ENCODE results near the gene M1AP. TPM values are rescaled to one million over a fixed set of nuclear protein-coding genes. Genes with fewer than 3 reads are reported as not detected.

Gene M1AP
- total RNA-seq, 1 experiment from 2014 or later, result not detected

DNA sequence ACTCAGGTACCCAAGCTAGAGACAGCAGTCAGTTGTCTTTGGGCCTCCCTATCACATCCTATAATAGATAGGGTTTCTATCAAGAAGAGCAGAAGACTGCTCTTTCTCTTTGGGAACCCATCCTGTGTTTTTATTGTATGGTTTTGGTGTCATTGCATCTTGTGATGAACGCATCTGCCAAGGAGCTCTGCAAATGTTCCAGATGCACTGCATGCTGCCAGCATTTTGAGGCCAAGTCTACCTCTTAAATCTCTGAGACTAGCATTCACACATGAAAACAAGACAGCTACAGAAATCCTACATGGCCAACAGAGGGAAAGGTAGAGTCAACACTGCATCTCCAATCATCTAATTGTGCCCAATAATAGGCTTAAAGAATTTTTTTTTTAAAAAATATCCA is 20.0 kb upstream of the M1AP start:
- H3K9me3 ChIP-seq (ENCODE audit: control insufficient read depth, insufficient read depth, low read depth, low read length), result no peaks in the 10 kb centered on the region
- BruUV-seq (replicated peaks), result no TSS peak
- POLR2A ChIA-PET, result no interaction called here
- in situ Hi-C loops (cut with HindIII; ENCODE audit: low pct_unique_long_range_greater_than_20kb, low sequenced_read_pairs) (no loop called here), intact Hi-C loops (cut with micrococcal nuclease; ENCODE audit: unreplicated experiment) (no loop called here)
- TF ChIP-seq REST (IDR thresholded peaks at IDR 0.05; ENCODE audit: insufficient read depth in 1 of 2, low read depth in 2 of 2, low read length in 1 of 2), result no peak
- TF ChIP-seq, protein P1, sequence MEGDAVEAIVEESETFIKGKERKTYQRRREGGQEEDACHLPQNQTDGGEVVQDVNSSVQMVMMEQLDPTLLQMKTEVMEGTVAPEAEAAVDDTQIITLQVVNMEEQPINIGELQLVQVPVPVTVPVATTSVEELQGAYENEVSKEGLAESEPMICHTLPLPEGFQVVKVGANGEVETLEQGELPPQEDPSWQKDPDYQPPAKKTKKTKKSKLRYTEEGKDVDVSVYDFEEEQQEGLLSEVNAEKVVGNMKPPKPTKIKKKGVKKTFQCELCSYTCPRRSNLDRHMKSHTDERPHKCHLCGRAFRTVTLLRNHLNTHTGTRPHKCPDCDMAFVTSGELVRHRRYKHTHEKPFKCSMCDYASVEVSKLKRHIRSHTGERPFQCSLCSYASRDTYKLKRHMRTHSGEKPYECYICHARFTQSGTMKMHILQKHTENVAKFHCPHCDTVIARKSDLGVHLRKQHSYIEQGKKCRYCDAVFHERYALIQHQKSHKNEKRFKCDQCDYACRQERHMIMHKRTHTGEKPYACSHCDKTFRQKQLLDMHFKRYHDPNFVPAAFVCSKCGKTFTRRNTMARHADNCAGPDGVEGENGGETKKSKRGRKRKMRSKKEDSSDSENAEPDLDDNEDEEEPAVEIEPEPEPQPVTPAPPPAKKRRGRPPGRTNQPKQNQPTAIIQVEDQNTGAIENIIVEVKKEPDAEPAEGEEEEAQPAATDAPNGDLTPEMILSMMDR (IDR thresholded peaks at IDR 0.05), result peak; percentile 5; the same call in 1 of the 2 replicates
- ATAC-seq, result no peak
- H3K4me1 ChIP-seq (ENCODE audit: control insufficient read depth, insufficient read depth, low read length), result no peaks in the 10 kb centered on the region
- no peak for DNase-seq (ENCODE audit: low read depth, low spot score)
- H3K4me3 ChIP-seq (ENCODE audit: low read depth in 2 of 2, low read length in 2 of 2), result no peak overlapping the region
- CTCF ChIA-PET, result interaction anchor here (0.7 kb wide), 1 partner anchor 56 kb away, joined by 3 read pairs; no protein-coding TSS in a partner anchor
- no peak overlapping the region for H3K27ac ChIP-seq (ENCODE audit: low read length)
- H3K36me3 ChIP-seq (ENCODE audit: control insufficient read depth, insufficient read depth, low read length), result no peaks in the 10 kb centered on the region
- no peaks in the 10 kb centered on the region for H3K27me3 ChIP-seq (ENCODE audit: control insufficient read depth, insufficient read depth, low read length)

GRCh38 chr2:74659462-74659861 is 11.3 kb upstream of the M1AP start:
- Histone ChIP-seq H3K27me3 (ENCODE audit: control insufficient read depth, insufficient read depth, low read length) (no peaks in the 10 kb centered on the region), H3K9me3 (ENCODE audit: control insufficient read depth, insufficient read depth, low read depth, low read length) (no peaks in the 10 kb centered on the region), H3K27ac (ENCODE audit: low read length) (no peak overlapping the region), H3K4me1 (ENCODE audit: control insufficient read depth, insufficient read depth, low read length) (0 out of 2 replicates have a peak, but pooled peaks cover 5% of the 10 kb centered on the region), H3K4me3 (ENCODE audit: low read depth in 2 of 2, low read length in 2 of 2) (no peak overlapping the region), H3K36me3 (ENCODE audit: control insufficient read depth, insufficient read depth, low read length) (peaks cover 1% of the 10 kb centered on the region; the same call in 1 of the 2 replicates)
- no TSS peak for BruUV-seq (replicated peaks)
- intact Hi-C loops (cut with micrococcal nuclease; ENCODE audit: unreplicated experiment) (no loop called here), in situ Hi-C loops (cut with HindIII; ENCODE audit: low pct_unique_long_range_greater_than_20kb, low sequenced_read_pairs) (no loop called here)
- CTCF ChIA-PET, result no interaction called here
- DNase-seq (ENCODE audit: low read depth, low spot score) (no peak), ATAC-seq (no peak)
- POLR2A ChIA-PET, result no interaction called here
- TF ChIP-seq TCF7L2 (IDR thresholded peaks at IDR 0.05; ENCODE audit: low read depth, low read length) (no peak), POLR2AphosphoS5 (IDR thresholded peaks at IDR 0.05; ENCODE audit: low read depth, low read length) (no peak), SIN3A (IDR thresholded peaks at IDR 0.05; ENCODE audit: borderline replicate concordance, insufficient read depth, low read depth, low read length) (no peak), REST (IDR thresholded peaks at IDR 0.05; ENCODE audit: insufficient read depth in 1 of 2, low read depth in 2 of 2, low read length in 1 of 2) (no peak)
- TF ChIP-seq, protein P1 (IDR thresholded peaks at IDR 0.05), result no peak

Data from Panc1 (cell line).